GM12872 (cell line): ENCODE measurements around the gene HBM.

Experiments
- CTCF ChIP-seq: IDR thresholded peaks from 3 replicates; pipeline ENCODE4 v1.5.1; 2011; ENCODE audit warnings: low read depth, mild to moderate bottlenecking, low read length, moderate library complexity; ENCODE audit not compliant: insufficient read depth

Gene HBM

DNA sequence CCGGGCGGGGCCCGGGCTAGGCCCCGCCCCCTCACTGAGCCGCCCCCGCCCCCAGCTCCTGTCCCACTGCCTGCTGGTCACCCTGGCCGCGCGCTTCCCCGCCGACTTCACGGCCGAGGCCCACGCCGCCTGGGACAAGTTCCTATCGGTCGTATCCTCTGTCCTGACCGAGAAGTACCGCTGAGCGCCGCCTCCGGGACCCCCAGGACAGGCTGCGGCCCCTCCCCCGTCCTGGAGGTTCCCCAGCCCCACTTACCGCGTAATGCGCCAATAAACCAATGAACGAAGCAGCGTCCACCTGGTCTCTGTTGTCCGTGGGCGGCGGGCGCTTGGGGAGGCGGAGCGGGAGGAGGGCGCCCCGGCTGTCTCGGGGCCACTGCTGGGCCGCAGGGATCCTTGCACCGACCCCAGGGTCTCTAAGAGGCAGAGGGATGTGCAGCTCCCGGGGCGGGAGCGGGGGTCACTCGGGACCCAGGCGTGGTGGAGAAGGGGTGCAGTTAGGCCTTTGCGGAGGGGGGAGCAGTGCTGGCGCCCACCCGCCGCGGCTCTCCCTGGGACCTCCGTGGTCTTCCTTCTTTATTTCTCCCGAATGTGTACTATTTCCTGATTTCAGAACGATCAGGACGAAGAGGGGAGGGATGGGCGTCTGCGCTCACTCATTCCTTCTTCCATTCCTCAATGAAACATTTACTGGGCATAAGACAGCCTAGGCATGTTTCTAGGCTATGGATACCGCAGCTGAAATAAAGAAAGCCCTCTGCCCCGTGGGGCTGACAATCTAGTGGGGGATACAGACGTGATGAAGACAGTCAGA is 11.4 kb upstream of the HBM start:
- TF ChIP-seq CTCF, result no peak

DNA sequence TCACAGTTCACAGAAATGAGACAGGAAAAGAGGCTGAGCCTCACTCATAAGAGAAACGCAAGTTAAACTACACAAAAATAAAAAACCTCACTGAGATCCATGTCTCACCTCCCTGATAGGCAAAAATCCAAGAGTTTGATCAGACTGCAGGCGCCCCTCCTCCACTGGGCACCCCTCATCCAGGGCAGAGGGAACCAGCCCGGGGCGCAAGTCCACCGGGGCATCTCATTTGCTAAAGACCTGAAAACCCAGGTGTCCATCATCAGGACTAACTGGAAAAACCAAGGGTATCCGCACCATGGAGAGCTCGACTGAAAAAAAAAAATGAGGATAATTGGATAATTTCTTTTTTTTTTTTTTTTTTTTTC is 10.8 kb upstream of the HBM start:
- TF ChIP-seq CTCF, result no peak

- TF ChIP-seq CTCF, result no peak
These were observed 6.5 kb upstream of the HBM start for GRCh38 chr16:159136-159849.

DNA sequence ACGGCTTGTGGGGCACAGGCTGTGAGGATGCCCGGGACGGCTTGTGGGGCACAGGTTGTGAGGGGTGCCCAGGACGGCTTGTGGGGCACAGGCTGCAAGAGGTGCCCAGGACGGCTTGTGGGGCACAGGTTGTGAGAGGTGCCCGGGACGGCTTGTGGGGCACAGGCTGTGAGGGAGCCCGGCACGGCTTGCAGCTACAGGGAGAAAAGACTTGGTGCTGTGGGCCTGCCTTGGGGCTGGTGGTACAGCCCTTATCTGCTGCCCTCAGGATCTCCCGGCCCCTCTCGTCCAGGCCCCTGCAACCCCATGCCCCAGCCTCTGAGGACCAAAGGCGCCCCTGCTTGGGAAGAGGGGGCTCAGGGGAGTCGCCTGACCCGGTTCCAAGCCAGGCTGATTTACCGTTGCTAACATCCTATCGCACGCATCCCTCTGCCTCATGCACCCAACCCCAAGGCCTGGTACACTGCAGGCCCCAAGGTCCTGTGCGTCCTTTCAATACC is 5.0 kb upstream of the HBM start:
- no peak for TF ChIP-seq CTCF

DNA sequence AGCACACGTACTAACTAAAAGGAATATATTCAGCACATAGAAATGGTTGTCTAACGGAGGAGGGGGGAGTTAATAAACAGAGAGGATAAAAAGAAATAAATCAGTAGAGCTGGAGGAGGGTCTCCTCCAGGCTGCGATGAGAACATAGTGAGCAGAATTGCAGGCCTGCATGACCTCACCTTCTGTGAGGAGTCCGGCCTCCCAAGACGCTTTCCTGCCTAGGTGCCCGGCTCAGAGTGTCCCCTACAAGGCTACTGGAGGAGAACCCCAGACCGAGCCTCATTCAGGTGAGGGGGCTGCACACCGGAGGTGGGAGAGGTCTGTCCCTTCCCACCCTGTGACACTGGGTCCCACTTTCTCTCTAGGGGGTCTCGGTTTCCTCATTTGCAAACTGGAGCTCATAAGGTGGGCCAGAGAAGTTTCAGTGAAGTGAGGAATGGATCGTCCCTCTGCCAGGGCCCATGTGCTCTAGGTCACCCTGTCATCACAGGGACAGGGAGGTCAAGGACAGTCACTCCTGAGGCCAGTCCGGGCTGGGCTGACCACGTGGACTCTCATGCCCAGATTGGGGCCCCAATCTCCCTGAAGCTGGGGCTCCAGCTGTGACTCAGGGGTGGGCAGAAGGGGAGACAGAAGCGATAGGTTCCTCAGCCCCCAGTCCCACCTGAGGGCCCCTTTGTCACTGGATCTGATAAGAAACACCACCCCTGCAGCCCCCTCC is 3.3 kb upstream of the HBM start:
- no peak for TF ChIP-seq CTCF

- no peak for TF ChIP-seq CTCF
These were observed 795 bp upstream of the HBM start for GRCh38 chr16:164827-165538.
